Mucosa of descending colon (tissue), 3 donors: ENCODE data around the gene IER3. TPM values are rescaled to one million over a fixed set of nuclear protein-coding genes. Genes with fewer than 3 reads are reported as not detected.
A peak's percentile ranks its signal among the peaks of the same experiment; 100 is the strongest.
"Not testable (repeated sequence)": the region's sequence is repeated elsewhere in the genome, so short reads cannot be mapped to it uniquely, and the experiment has no call there.

Source experiments
- ATAC-seq: fragments of 200-7000 bp; cut with Tn5 transposase; one replicate; pipeline ENCODE4 v1.9.1; 2020; ENCODE audit warnings: mild to moderate bottlenecking, moderate library complexity
- DNase-seq, 3 donors: peaks; one replicate each; pipeline ENCODE4 v3.0.0-alpha.2; 2020
- H3K36me3 ChIP-seq: fragments of 200-600 bp; one replicate; pipeline ENCODE4 v1.8.0; 2021; ENCODE audit warnings: low read depth, mild to moderate bottlenecking
- H3K4me1 ChIP-seq: fragments of 200-600 bp; one replicate; pipeline ENCODE4 v1.8.0; 2021; ENCODE audit warnings: low read depth, mild to moderate bottlenecking
- H3K4me3 ChIP-seq: fragments of 200-600 bp; one replicate; pipeline ENCODE4 v1.8.0; 2021; ENCODE audit warnings: mild to moderate bottlenecking
- H3K9me3 ChIP-seq: fragments of 200-600 bp; one replicate; pipeline ENCODE4 v1.8.0; 2021; ENCODE audit warnings: mild to moderate bottlenecking
- CTCF ChIP-seq: fragments of 200-600 bp; IDR thresholded peaks from one replicate; pipeline ENCODE4 v1.8.0; 2022; ENCODE audit warnings: antibody characterized with exemption, mild to moderate bottlenecking
- intact Hi-C, 2 donors: fragments of 100-400 bp; cut with DNase I in 1 of 2; cut with micrococcal nuclease in 1 of 2; formaldehyde crosslinking; loops; one replicate each; pipeline versions ENCODE4 v1.11.0 to v1.11.1; 2022; cut with DNase I, micrococcal nuclease
- total RNA-seq, 3 donors: library from RNA; stranded (reverse); fragmentation: NEBNext Ultra II Directional in 2 of 3; extraction: Animal tissue kit (Norgen Biotek cat#: 25700) in 2 of 3; gene quantifications; one replicate each; pipeline versions ENCODE4 v1.2.1 to v1.2.4, GENCODE V29; 2021 to 2023
- donor health status: DM: no; HTN: no; CAD: no; lungs with moderate emphysema.
- donor health status: DM: no; HTN: no; CAD: no.
- donor health status: DM: no; HTN: yes; CAD: no.

IER3 gene
- total RNA-seq, 3 donors from 2014 or later = 64.0 to 183 (median 67.6) TPM

- DNase-seq = no peak
- H3K4me3 ChIP-seq = no peak overlapping the region
- TF ChIP-seq CTCF = no peak
- peaks cover 14% of the 10 kb centered on the region for H3K4me1 ChIP-seq
- H3K9me3 ChIP-seq = no peaks in the 10 kb centered on the region
- H3K36me3 ChIP-seq = no peaks in the 10 kb centered on the region
- no peak for ATAC-seq
- intact Hi-C loops = no loop called here
Measured at GRCh38 chr6:30767944-30768301, 23.6 kb upstream of the IER3 start.

GRCh38 chr6:30767158-30767943 lies 23.0 kb upstream of the IER3 start:
- ATAC-seq (no peak), DNase-seq (no peak)
- intact Hi-C loops = no loop called here
- no peak overlapping the region for H3K4me3 ChIP-seq
- no peaks in the 10 kb centered on the region for H3K36me3 ChIP-seq
- H3K9me3 ChIP-seq = no peaks in the 10 kb centered on the region
- TF ChIP-seq CTCF = no peak
- H3K4me1 ChIP-seq = peaks cover 14% of the 10 kb centered on the region

GRCh38 chr6:30766461-30767157 lies 22.3 kb upstream of the IER3 start:
- no peak for ATAC-seq

GRCh38 chr6:30765495-30765894 lies 21.1 kb upstream of the IER3 start:
- DNase-seq, H3K9me3 ChIP-seq, H3K4me3 ChIP-seq, intact Hi-C loops, ATAC-seq, H3K36me3 ChIP-seq: not testable (repeated sequence)
- H3K4me1 ChIP-seq = peaks cover 14% of the 10 kb centered on the region

More at GRCh38 chr6:30766461-30767157, 22.3 kb upstream of the IER3 start:
- no peaks in the 10 kb centered on the region for H3K36me3 ChIP-seq
- H3K4me1 ChIP-seq = peaks cover 14% of the 10 kb centered on the region
- no peaks in the 10 kb centered on the region for H3K9me3 ChIP-seq
- no peak overlapping the region for H3K4me3 ChIP-seq
- DNase-seq = no peak
- intact Hi-C loops = no loop called here
- no peak for TF ChIP-seq CTCF

GRCh38 chr6:30764490-30765043 lies 20.2 kb upstream of the IER3 start:
- peaks cover 13% of the 10 kb centered on the region for H3K4me1 ChIP-seq
- intact Hi-C loops, ATAC-seq, DNase-seq, H3K4me3 ChIP-seq, H3K36me3 ChIP-seq, H3K9me3 ChIP-seq: not testable (repeated sequence)

GRCh38 chr6:30763618-30764489 lies 19.5 kb upstream of the IER3 start:
- DNase-seq (no peak), ATAC-seq (peak; percentile 82)

More at GRCh38 chr6:30763618-30764489, 19.5 kb upstream of the IER3 start:
- Histone ChIP-seq H3K4me1 (peaks cover 8% of the 10 kb centered on the region), H3K9me3 (no peaks in the 10 kb centered on the region), H3K4me3 (no peak overlapping the region), H3K36me3 (no peaks in the 10 kb centered on the region)
- no peak for TF ChIP-seq CTCF
- intact Hi-C loops = no loop called here
